SK-N-SH treated with all-trans-retinoic acid at 6 μM for 48 hours (cell line): ENCODE results near the gene TNS3.

Source experiments
- CSDC2 ChIP-seq: fragments of 250-450 bp; sonication (Bioruptor Pico); IDR thresholded peaks from 2 replicates; pipeline ENCODE4 v1.5.0; 2020; ENCODE audit warnings: mild to moderate bottlenecking, moderate library complexity
- OSR1 ChIP-seq: fragments of 250-450 bp; sonication (Bioruptor Pico); IDR thresholded peaks from 2 replicates; pipeline ENCODE4 v1.8.0; 2022; ENCODE audit warnings: moderate library complexity, mild to moderate bottlenecking, inconsistent platforms
- PATZ1 ChIP-seq: fragments of 250-450 bp; sonication (Bioruptor Pico); IDR thresholded peaks from 2 replicates; pipeline ENCODE4 v1.8.0; 2020; ENCODE audit warnings: mild to moderate bottlenecking, moderate library complexity, borderline replicate concordance
- RARB ChIP-seq: fragments of 250-450 bp; sonication (Bioruptor Pico); IDR thresholded peaks from 2 replicates; pipeline ENCODE4 v1.8.0; 2021; ENCODE audit warnings: mild to moderate bottlenecking, moderate library complexity
- SNAI2 ChIP-seq: fragments of 250-450 bp; sonication (Bioruptor Pico); IDR thresholded peaks from 2 replicates; pipeline ENCODE4 v1.5.0; 2020; ENCODE audit warnings: mild to moderate bottlenecking, moderate library complexity
- TCF4 ChIP-seq: fragments of 250-450 bp; sonication (Bioruptor Pico); IDR thresholded peaks from 2 replicates; pipeline ENCODE4 v1.8.0; 2021; ENCODE audit warnings: mild to moderate bottlenecking, moderate library complexity, borderline replicate concordance
- TSHZ2 ChIP-seq: fragments of 250-450 bp; sonication (Bioruptor Pico); IDR thresholded peaks from 2 replicates; pipeline ENCODE4 v1.5.0; 2020; ENCODE audit warnings: mild to moderate bottlenecking, moderate library complexity
- ZC3H10 ChIP-seq: fragments of 250-450 bp; sonication (Bioruptor Pico); IDR thresholded peaks from 2 replicates; pipeline ENCODE4 v1.5.1; 2021; ENCODE audit warnings: mild to moderate bottlenecking, moderate library complexity
- ZNF565 ChIP-seq: fragments of 450-650 bp; formaldehyde crosslinking; conservative IDR thresholded peaks from 2 replicates; pipeline ENCODE4 v1.5.0; 2020; ENCODE audit warnings: low read depth, mild to moderate bottlenecking, moderate library complexity
- ZNF8 ChIP-seq: fragments of 450-650 bp; formaldehyde crosslinking; IDR thresholded peaks from 2 replicates; pipeline ENCODE4 v1.5.0; 2020; ENCODE audit warnings: mild to moderate bottlenecking, moderate library complexity

- no peak for TF ChIP-seq CSDC2 (CRISPR knock-in tag)
- no peak for TF ChIP-seq TCF4 (CRISPR knock-in tag)
- TF ChIP-seq OSR1 (CRISPR knock-in tag), result no peak
- TF ChIP-seq RARB (CRISPR knock-in tag), result no peak
- no peak for TF ChIP-seq ZC3H10 (CRISPR knock-in tag)
- TF ChIP-seq SNAI2 (CRISPR knock-in tag), result no peak
- no peak for TF ChIP-seq TSHZ2 (CRISPR knock-in tag)
- TF ChIP-seq PATZ1 (CRISPR knock-in tag), result no peak
- no peak for TF ChIP-seq ZNF8
- TF ChIP-seq ZNF565 (CRISPR knock-in tag), result no peak
Measured at GRCh38 chr7:47233996-47234395, 347.9 kb downstream of the TNS3 start.
